H1 (cell line): ENCODE data around the gene PPP2R2B.

ENCODE experiments used
- BACH1 ChIP-seq: IDR thresholded peaks from 2 replicates; pipeline ENCODE4 v1.6.1; 2012; ENCODE audit warnings: low read length, improper control_type of control experiment
- CHD1 ChIP-seq: IDR thresholded peaks from 2 replicates; pipeline ENCODE4 v1.6.1; 2012; ENCODE audit warnings: low read depth, low read length, improper control_type of control experiment
- CHD2 ChIP-seq: IDR thresholded peaks from 2 replicates; pipeline ENCODE4 v1.6.1; 2012; ENCODE audit warnings: low read length, improper control_type of control experiment
- CTCF ChIP-seq, 3 experiments: IDR thresholded peaks; 1 replicate in 2 of 3; 2 replicates in 1 of 3; pipeline versions ENCODE4 v1.5.1 to v1.6.1; 2011; ENCODE audit warnings: low read length in 3 of 3, mild to moderate bottlenecking in 3 of 3, inconsistent platforms in 2 of 3, low read depth in 1 of 3, moderate library complexity in 1 of 3; ENCODE audit not compliant: insufficient read depth in 1 of 3; ENCODE audit errors: control extremely low read depth in 1 of 3
- EZH2 ChIP-seq: fragments of 200-600 bp; sonication (generic); IDR thresholded peaks from 2 replicates; pipeline ENCODE4 v1.7.1; 2012; ENCODE audit warnings: low read depth, mild to moderate bottlenecking, moderate library complexity, low read length, inconsistent platforms; ENCODE audit not compliant: severe bottlenecking
- GTF2F1 ChIP-seq: IDR thresholded peaks from 2 replicates; pipeline ENCODE4 v1.6.1; 2012; ENCODE audit warnings: low read depth, low read length, improper control_type of control experiment, borderline replicate concordance
- KDM1A ChIP-seq: fragments of 200-600, 300-600 bp; sonication (generic); IDR thresholded peaks from 2 replicates; pipeline ENCODE4 v1.7.1; 2016; ENCODE audit warnings: mild to moderate bottlenecking, low read length, borderline replicate concordance
- POLR2A ChIP-seq, 2 experiments: IDR thresholded peaks; 1 replicate in 1 of 2; 2 replicates in 1 of 2; pipeline ENCODE4 v1.6.1; 2011; ENCODE audit warnings: low read depth in 2 of 2, low read length in 2 of 2, mild to moderate bottlenecking in 2 of 2; ENCODE audit errors: control extremely low read depth in 1 of 2
- POLR2AphosphoS5 ChIP-seq: IDR thresholded peaks from 2 replicates; pipeline ENCODE4 v1.6.1; 2011; ENCODE audit warnings: low read depth, low read length
- SP4 ChIP-seq: IDR thresholded peaks from 2 replicates; pipeline ENCODE4 v1.6.1; 2012; ENCODE audit warnings: low read length, inconsistent platforms
- TAF1 ChIP-seq: IDR thresholded peaks from 2 replicates; pipeline ENCODE4 v1.6.1; 2011; ENCODE audit warnings: mild to moderate bottlenecking, low read depth, low read length
- USF2 ChIP-seq: IDR thresholded peaks from 2 replicates; pipeline ENCODE4 v1.6.1; 2011; ENCODE audit warnings: low read length, improper control_type of control experiment
- ZNF274 ChIP-seq: IDR thresholded peaks from 2 replicates; pipeline ENCODE4 v1.7.0; 2012; ENCODE audit warnings: low read length, borderline replicate concordance; ENCODE audit errors: extremely low read depth

GRCh38 chr5:146675636-146676035, 202.9 kb downstream of the PPP2R2B start:
- no peak for TF ChIP-seq CTCF (IDR thresholded peaks at IDR 0.05; ENCODE audit: control extremely low read depth in 1 of 3, insufficient read depth in 1 of 3, low read depth in 1 of 3, low read length in 3 of 3)
- TF ChIP-seq ZNF274: no peak
- TF ChIP-seq KDM1A: no peak
- no peak for TF ChIP-seq CHD1
- TF ChIP-seq POLR2A (IDR thresholded peaks at IDR 0.05; ENCODE audit: control extremely low read depth in 1 of 2, low read depth in 2 of 2, low read length in 2 of 2): no peak
- no peak for TF ChIP-seq POLR2AphosphoS5
- no peak for TF ChIP-seq GTF2F1
- no peak for TF ChIP-seq USF2
- TF ChIP-seq TAF1: no peak
- no peak for TF ChIP-seq SP4
- no peak for TF ChIP-seq CHD2
- no peak for TF ChIP-seq BACH1
- TF ChIP-seq EZH2: no peak
